A673 (cell line): ENCODE results near the gene HSPA1A. TPM values are rescaled to one million over a fixed set of nuclear protein-coding genes. Genes with fewer than 3 reads are reported as not detected.

Source experiments
- Bru-seq: library from RNA; stranded (reverse); fragments of 400-500 nt; gene quantifications from one replicate; lab custom pipeline; 2021; lab: Mats Ljungman, UMichigan
- BruChase-seq, 2 experiments: library from RNA; stranded (reverse); fragments of 400-500 nt; gene quantifications; one replicate each; lab custom pipeline; 2021; lab: Mats Ljungman, UMichigan
- BruUV-seq: library from RNA; stranded (reverse); fragments of 400-500 nt; replicated peaks from 2 replicates; lab custom pipeline; 2021; lab: Mats Ljungman, UMichigan
- CTCF ChIA-PET: fragments of 300-600 bp; sonication (Branson Sonifier 250); formaldehyde crosslinking; loops from one replicate; lab custom pipeline; 2022; ENCODE audit warnings: antibody characterized with exemption; lab: Charles Lee
- POLR2A ChIA-PET: fragments of 300-600 bp; sonication (Branson Sonifier 250); formaldehyde crosslinking; loops from one replicate; lab custom pipeline; 2022; ENCODE audit warnings: antibody characterized with exemption; ENCODE audit not compliant: low non-redundant PET; lab: Charles Lee
- DNase-seq: peaks from one replicate; pipeline ENCODE4 v3.0.0-alpha.2; 2015; ENCODE audit warnings: low spot score
- H3K27ac ChIP-seq: fragments of 200-600 bp; sonication (generic); 2 replicates; pipeline ENCODE4 v1.5.1; 2016; ENCODE audit warnings: mixed run types, low read depth, mild to moderate bottlenecking, mixed read lengths, antibody characterized with exemption, low read length; ENCODE audit not compliant: poor library complexity, severe bottlenecking
- H3K27me3 ChIP-seq: fragments of 200-600 bp; sonication (generic); replicated peaks from 2 replicates; pipeline ENCODE4 v1.6.1; 2017; ENCODE audit warnings: mixed run types, low read depth, mild to moderate bottlenecking, mixed read lengths, antibody characterized with exemption, low read length; ENCODE audit not compliant: insufficient read depth, poor library complexity
- H3K36me3 ChIP-seq: fragments of 200-600 bp; sonication (generic); 2 replicates; pipeline ENCODE4 v1.6.1; 2016; ENCODE audit warnings: mixed run types, mild to moderate bottlenecking, mixed read lengths, antibody characterized with exemption, low read length; ENCODE audit not compliant: insufficient read depth, poor library complexity, severe bottlenecking
- H3K4me1 ChIP-seq: fragments of 200-600 bp; sonication (generic); 2 replicates; pipeline ENCODE4 v1.6.1; 2017; ENCODE audit warnings: mixed run types, mild to moderate bottlenecking, mixed read lengths, antibody characterized with exemption, low read length; ENCODE audit not compliant: insufficient read depth, poor library complexity, severe bottlenecking
- H3K4me3 ChIP-seq: fragments of 200-600 bp; sonication (generic); 2 replicates; pipeline ENCODE4 v1.5.1; 2016; ENCODE audit warnings: low read depth, mixed run types, mild to moderate bottlenecking, mixed read lengths, low read length; ENCODE audit not compliant: poor library complexity, severe bottlenecking
- H3K9me3 ChIP-seq: fragments of 200-600 bp; sonication (generic); 2 replicates; pipeline ENCODE4 v1.6.1; 2016; ENCODE audit warnings: mixed run types, low read depth, mild to moderate bottlenecking, mixed read lengths, antibody characterized with exemption, low read length; ENCODE audit not compliant: poor library complexity, severe bottlenecking
- CTCF ChIP-seq: fragments of 300-800, 200-600 bp; sonication (generic); conservative IDR thresholded peaks from 2 replicates; pipeline ENCODE4 v1.5.1; 2017; ENCODE audit warnings: low read depth, mild to moderate bottlenecking, antibody characterized with exemption, low read length, moderate library complexity, mixed read lengths
- EZH2 ChIP-seq: fragments of 200-600 bp; sonication (generic); IDR thresholded peaks from 2 replicates; pipeline ENCODE4 v1.6.1; 2017; ENCODE audit warnings: borderline replicate concordance, low read depth, mild to moderate bottlenecking, mixed read lengths, antibody characterized with exemption, low read length; ENCODE audit not compliant: poor library complexity, severe bottlenecking
- intact Hi-C: fragments of 100-400 bp; cut with micrococcal nuclease; formaldehyde crosslinking; loops from one replicate; pipeline ENCODE4 v1.10.0; 2022; ENCODE audit not compliant: unreplicated experiment
- long read RNA-seq: library from polyadenylated mRNA; stranded (forward); transcript quantifications from one replicate; pipeline ENCODE4 v2.0.0, GENCODE V29; 2022
- total RNA-seq: library from RNA; stranded (reverse); gene quantifications from 2 replicates; pipeline ENCODE4 v1.2.3, GENCODE V29; 2021

The HSPA1A gene
- total RNA-seq (113 and 129 TPM in 2 replicates), Bru-seq, nascent RNA (percentile 61 among the genes with signal in this experiment), BruChase-seq, experiment 1, labeled RNA remaining after a 2-hour chase (percentile 77 among the genes with signal in this experiment), BruChase-seq, experiment 2, labeled RNA remaining after a 6-hour chase (percentile 92 among the genes with signal in this experiment)
- long read RNA-seq, transcript HSPA1A-201 (1 exons, 2,483 nt): major isoform, 68 of 68 reads
- long read RNA-seq, partial matches to known transcripts: 0 of 68 reads
- long read RNA-seq, other reads (novel, unspliced or antisense): 0 of 68 reads

- TF ChIP-seq EZH2 (no peak), CTCF (no peak)
- no peaks in the 10 kb centered on the region for H3K9me3 ChIP-seq
- H3K27ac ChIP-seq: peak within 1 kb of the TSS; percentile 99
- no peaks in the 10 kb centered on the region for H3K27me3 ChIP-seq
- no TSS peak for BruUV-seq
- H3K4me3 ChIP-seq: peak within 1 kb of the TSS; percentile 65
- H3K36me3 ChIP-seq: no peaks in the 10 kb centered on the region
- POLR2A ChIA-PET: interaction anchor here (0.6 to 1.1 kb wide), 6 partner anchors 9 to 75 kb away, joined by 3 to 12 read pairs (median 4); partner anchors contain the start of genes LSM2, MSH5 and VARS1
- peak; percentile 99 for DNase-seq
- H3K4me1 ChIP-seq: peaks cover 14% of the 10 kb centered on the region
- CTCF ChIA-PET: interaction anchor here (0.5 to 1.5 kb wide), 4 partner anchors 8 to 62 kb away, joined by 3 to 15 read pairs (median 4); partner anchors contain the start of gene LSM2
- intact Hi-C loops: no loop called here
These were observed at the start of gene HSPA1A, which contains the start of gene HSPA1L for GRCh38 chr6:31815025-31815838. HSPA1A (plus strand) TSS chr6:31815543; CDS start chr6:31815757, 214 bp downstream. HSPA1L (minus strand) TSS chr6:31815283; CDS start chr6:31811972, 3,311 bp downstream.

- TF ChIP-seq EZH2: no peak
- no peak for TF ChIP-seq CTCF
- Histone ChIP-seq H3K9me3 (no peaks in the 10 kb centered on the region), H3K27me3 (no peaks in the 10 kb centered on the region), H3K36me3 (peaks cover 33% of the 10 kb centered on the region), H3K4me3 (no peak overlapping the region), H3K4me1 (no peaks in the 10 kb centered on the region), H3K27ac (no peak overlapping the region)
- POLR2A ChIA-PET: no interaction called here
- no peak for DNase-seq
- no TSS peak for BruUV-seq
- CTCF ChIA-PET: no interaction called here
- intact Hi-C loops: no loop called here
These were observed 49.8 kb upstream of the HSPA1A start for GRCh38 chr6:31765559-31765909.

GRCh38 chr6:31765910-31766794 is 49.2 kb upstream of the HSPA1A start:
- Histone ChIP-seq H3K4me1 (no peaks in the 10 kb centered on the region), H3K36me3 (peaks cover 27% of the 10 kb centered on the region)
- POLR2A ChIA-PET: no interaction called here

More at GRCh38 chr6:31765910-31766794, 49.2 kb upstream of the HSPA1A start:
- TF ChIP-seq EZH2 (no peak), CTCF (no peak)
- Histone ChIP-seq H3K4me3 (no peak overlapping the region), H3K27me3 (no peaks in the 10 kb centered on the region), H3K9me3 (no peaks in the 10 kb centered on the region), H3K27ac (no peak overlapping the region)
- intact Hi-C loops: no loop called here
- no peak for DNase-seq
- no TSS peak for BruUV-seq
- CTCF ChIA-PET: no interaction called here
